Common myeloid progenitor, CD34-positive (primary cell): ENCODE measurements around the gene CPEB4.

Experiments used
- CTCF ChIA-PET: fragments of 350-600 bp; sonication (Branson Sonifier 250); formaldehyde crosslinking; loops from one replicate; lab custom pipeline; 2021; ENCODE audit warnings: antibody characterized with exemption; lab: Charles Lee
- POLR2A ChIA-PET: fragments of 350-600 bp; sonication (Branson Sonifier 250); formaldehyde crosslinking; loops from one replicate; lab custom pipeline; 2021; ENCODE audit warnings: antibody characterized with exemption; lab: Charles Lee
- DNase-seq, 3 donors: peaks; one replicate each; pipeline versions ENCODE4 v3.0.0 to v3.0.0-alpha.2; 2013
- H3K27ac ChIP-seq, 2 experiments: 1 replicate in 1 of 2; 2 replicates in 1 of 2; pipeline ENCODE4 v1.7.0; 2013; ENCODE audit warnings: inconsistent platforms in 2 of 2, low read length in 2 of 2, mild to moderate bottlenecking in 2 of 2, low read depth in 1 of 2, moderate library complexity in 1 of 2; ENCODE audit not compliant: severe bottlenecking in 2 of 2, insufficient read depth in 1 of 2, poor library complexity in 1 of 2
- H3K27me3 ChIP-seq, 5 experiments: replicated peaks in 2 of 5; 1 replicate in 3 of 5; 2 replicates in 2 of 5; pipeline versions ENCODE4 v1.6.1 to v1.7.0; 2013; ENCODE audit warnings: low read length in 4 of 5, mild to moderate bottlenecking in 2 of 5, moderate library complexity in 2 of 5, inconsistent platforms in 1 of 5; ENCODE audit not compliant: insufficient read depth in 5 of 5, control insufficient read depth in 4 of 5
- H3K36me3 ChIP-seq, 4 experiments: 1 replicate in 2 of 4; 2 replicates in 2 of 4; pipeline versions ENCODE4 v1.6.1 to v1.7.0; 2013; ENCODE audit warnings: low read length in 3 of 4, control low read depth in 1 of 4, mild to moderate bottlenecking in 1 of 4; ENCODE audit not compliant: control insufficient read depth in 4 of 4, insufficient read depth in 4 of 4
- H3K4me1 ChIP-seq, 4 experiments: 1 replicate in 3 of 4; 2 replicates in 1 of 4; pipeline versions ENCODE4 v1.6.1 to v1.7.1; 2013; ENCODE audit warnings: low read length in 3 of 4, mild to moderate bottlenecking in 3 of 4, control low read depth in 1 of 4, inconsistent platforms in 1 of 4, moderate library complexity in 1 of 4; ENCODE audit not compliant: control insufficient read depth in 4 of 4, insufficient read depth in 4 of 4; ENCODE audit errors: control extremely low read depth in 1 of 4
- H3K4me3 ChIP-seq, 7 experiments: 1 replicate in 4 of 7; 2 replicates in 3 of 7; pipeline versions ENCODE4 v1.5.1 to v1.7.0; 2013; ENCODE audit warnings: mild to moderate bottlenecking in 7 of 7, low read length in 6 of 7, moderate library complexity in 6 of 7, inconsistent platforms in 2 of 7, low read depth in 2 of 7, control low read depth in 1 of 7; ENCODE audit not compliant: insufficient read depth in 4 of 7, control insufficient read depth in 1 of 7; ENCODE audit errors: extremely low read depth in 1 of 7
- H3K9me3 ChIP-seq, 5 experiments: 1 replicate in 4 of 5; 2 replicates in 1 of 5; pipeline versions ENCODE4 v1.6.1 to v1.7.1; 2013; ENCODE audit warnings: low read length in 4 of 5, mild to moderate bottlenecking in 2 of 5, inconsistent platforms in 1 of 5, low read depth in 1 of 5, moderate library complexity in 1 of 5; ENCODE audit not compliant: control insufficient read depth in 4 of 5, insufficient read depth in 2 of 5; ENCODE audit errors: control extremely low read depth in 1 of 5
- WGBS: methylation state at CpG from one replicate; pipeline ENCODE4 v1.1.5; 2013; ENCODE audit not compliant: insufficient coverage; 5-methylcytosine and 5-hydroxymethylcytosine counted together

CPEB4 gene

GRCh38 chr5:173932695-173933139 is 44.6 kb downstream of the CPEB4 start:
- WGBS, result 91% methylated on average over 1 of the region's 2 CpGs

GRCh38 chr5:173933901-173934300 is 45.8 kb downstream of the CPEB4 start:
- Histone ChIP-seq H3K27ac (no peak overlapping the region), H3K36me3 (peaks cover 0 to 6% (median 1%) of the 10 kb centered on the region in 4 experiments), H3K4me3 (no peak overlapping the region), H3K27me3 (no peaks in the 10 kb centered on the region), H3K9me3 (no peaks in the 10 kb centered on the region), H3K4me1 (no peaks in the 10 kb centered on the region)
- POLR2A ChIA-PET, result no interaction called here
- CTCF ChIA-PET, result no interaction called here
- WGBS, result 94% methylated on average over 2 of the region's 2 CpGs
- no peak for DNase-seq

More at GRCh38 chr5:173932695-173933139, 44.6 kb downstream of the CPEB4 start:
- Histone ChIP-seq H3K36me3 (peaks cover 0 to 6% (median 1%) of the 10 kb centered on the region in 4 experiments), H3K4me3 (no peak overlapping the region), H3K4me1 (no peaks in the 10 kb centered on the region), H3K9me3 (no peaks in the 10 kb centered on the region), H3K27ac (no peak overlapping the region), H3K27me3 (no peaks in the 10 kb centered on the region)
- no peak for DNase-seq
- ChIA-PET CTCF (interaction anchor here (0.7 to 1.4 kb wide), 2 partner anchors 11 to 40 kb away, joined by 3 read pairs; no protein-coding TSS in a partner anchor), POLR2A (no interaction called here)

- Histone ChIP-seq H3K36me3 (peaks cover 0 to 6% (median 1%) of the 10 kb centered on the region in 4 experiments), H3K27me3 (no peaks in the 10 kb centered on the region), H3K4me3 (no peak overlapping the region), H3K9me3 (no peaks in the 10 kb centered on the region), H3K4me1 (no peaks in the 10 kb centered on the region), H3K27ac (no peak overlapping the region)
- DNase-seq, result no peak
- ChIA-PET CTCF (interaction anchor here (1.1 to 2.2 kb wide), 4 partner anchors 10 to 320 kb away, joined by 3 to 8 read pairs (median 4); partner anchors contain the start of gene BOD1), POLR2A (no interaction called here)
- WGBS, result no CpG with 5 or more reads among the region's 2 CpGs
These were observed 47.2 kb downstream of the CPEB4 start for GRCh38 chr5:173935396-173935795.

- WGBS, result no CpG with 5 or more reads among the region's 2 CpGs
- peaks cover 0 to 5% (median 3%) of the 10 kb centered on the region in 4 experiments for H3K36me3 ChIP-seq
These were observed 52.1 kb downstream of the CPEB4 start for GRCh38 chr5:173940269-173940668.

DNA sequence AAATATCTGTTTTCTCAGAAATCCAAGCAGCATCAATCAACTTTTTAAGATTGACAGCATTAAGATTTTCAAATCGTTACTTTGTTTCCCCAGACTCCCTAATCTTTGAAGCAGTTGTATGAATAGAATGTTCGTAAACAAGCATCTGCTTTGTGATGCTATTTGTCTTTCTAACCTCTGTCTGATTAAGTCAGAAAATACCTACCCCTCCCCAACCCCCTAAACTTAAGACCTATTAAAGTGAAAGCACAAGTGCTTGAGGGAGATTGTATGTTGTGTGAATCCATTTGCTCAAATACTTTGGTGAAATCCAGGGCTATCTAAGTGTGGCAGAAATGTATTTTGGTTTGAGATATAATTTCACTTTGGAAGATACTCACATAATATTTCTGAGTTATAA is 53.0 kb downstream of the CPEB4 start:
- WGBS, result no CpG with 5 or more reads among the region's 2 CpGs
- Histone ChIP-seq H3K4me1 (no peaks in the 10 kb centered on the region), H3K36me3 (peaks cover 0 to 9% (median 5%) of the 10 kb centered on the region in 4 experiments), H3K4me3 (no peak overlapping the region), H3K27me3 (no peaks in the 10 kb centered on the region), H3K27ac (no peak overlapping the region), H3K9me3 (no peaks in the 10 kb centered on the region)
- CTCF ChIA-PET, result interaction anchor here (1.5 kb wide), 1 partner anchor 33 kb away, joined by 5 read pairs; no protein-coding TSS in a partner anchor
- no peak for DNase-seq
- POLR2A ChIA-PET, result no interaction called here

More at GRCh38 chr5:173940269-173940668, 52.1 kb downstream of the CPEB4 start:
- no peaks in the 10 kb centered on the region for H3K27me3 ChIP-seq
- no peaks in the 10 kb centered on the region for H3K9me3 ChIP-seq
- no peak for DNase-seq
- POLR2A ChIA-PET, result interaction anchor here (0.6 kb wide), 2 partner anchors 9 to 18 kb away, joined by 3 to 4 read pairs; no protein-coding TSS in a partner anchor
- H3K4me1 ChIP-seq, result no peaks in the 10 kb centered on the region
- CTCF ChIA-PET, result no interaction called here
- H3K4me3 ChIP-seq, result no peak overlapping the region
- no peak overlapping the region for H3K27ac ChIP-seq

DNA sequence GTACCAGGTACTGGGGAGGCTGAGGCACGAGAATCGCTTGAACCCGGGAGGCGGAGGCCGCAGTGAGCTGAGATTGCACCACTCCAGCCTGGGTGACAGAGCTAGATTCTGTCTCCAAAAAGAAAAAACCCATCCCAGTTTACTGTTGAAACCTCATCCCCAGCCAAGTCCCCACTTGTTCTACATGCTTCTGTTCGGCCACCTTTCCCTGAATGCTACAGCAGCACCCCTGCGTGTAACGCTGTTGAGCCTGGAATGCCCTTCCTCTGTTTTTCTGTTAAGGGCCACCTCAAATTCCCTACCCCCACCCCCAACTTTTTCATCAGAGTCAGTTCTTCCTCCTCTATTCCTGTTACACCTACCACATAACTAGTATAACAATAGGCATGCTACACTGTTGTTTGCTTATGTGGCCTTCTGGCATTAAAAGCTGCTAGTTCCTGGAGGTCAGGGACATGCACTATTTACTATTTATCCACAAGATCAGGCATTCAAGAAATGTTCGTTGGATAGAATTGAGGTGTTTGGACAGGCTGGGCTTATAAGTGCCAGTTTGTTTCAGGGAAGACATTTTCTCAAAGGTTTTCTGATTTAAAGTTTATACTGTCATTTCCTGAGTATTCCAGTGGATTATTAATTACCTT is 53.7 kb downstream of the CPEB4 start:
- H3K27ac ChIP-seq, result no peak overlapping the region
- 95% methylated on average over 8 of the region's 9 CpGs for WGBS
- ChIA-PET CTCF (interaction anchor here (1.1 to 1.5 kb wide), 2 partner anchors 16 to 32 kb away, joined by 3 to 5 read pairs; no protein-coding TSS in a partner anchor), POLR2A (no interaction called here)
- DNase-seq, result no peak
- no peaks in the 10 kb centered on the region for H3K4me1 ChIP-seq
- H3K9me3 ChIP-seq, result no peaks in the 10 kb centered on the region
- H3K4me3 ChIP-seq, result no peak overlapping the region
- no peaks in the 10 kb centered on the region for H3K27me3 ChIP-seq
- H3K36me3 ChIP-seq, result peaks cover 0 to 16% (median 5%) of the 10 kb centered on the region in 4 experiments

- DNase-seq, result no peak
- Histone ChIP-seq H3K27ac (no peak overlapping the region), H3K4me1 (no peaks in the 10 kb centered on the region), H3K9me3 (no peaks in the 10 kb centered on the region), H3K4me3 (no peak overlapping the region), H3K27me3 (no peaks in the 10 kb centered on the region), H3K36me3 (peaks cover 2 to 24% (median 8%) of the 10 kb centered on the region in 4 experiments)
- CTCF ChIA-PET, result interaction anchor here (0.7 to 1.8 kb wide), 3 partner anchors 13 to 462 kb away, joined by 3 to 4 read pairs (median 3); no protein-coding TSS in a partner anchor
- POLR2A ChIA-PET, result no interaction called here
- WGBS, result 94% methylated on average over 2 of the region's 2 CpGs
These were observed 56.4 kb downstream of the CPEB4 start for GRCh38 chr5:173944511-173944910.
